Epithelial cell of esophagus (primary cell): ENCODE data around the gene SEMA5A.

Source experiments
- DNase-seq: peaks from one replicate; pipeline ENCODE4 v3.0.0; 2010; ENCODE audit warnings: low read depth
- H3K4me3 ChIP-seq: 2 replicates; pipeline ENCODE4 v1.5.1; 2011; ENCODE audit warnings: mild to moderate bottlenecking, low read length, control low read depth
- TF ChIP-seq, protein P1 (sequence below): IDR thresholded peaks from 2 replicates; pipeline ENCODE4 v1.5.1; 2011; ENCODE audit warnings: low read depth, mild to moderate bottlenecking, low read length, control low read depth, inconsistent platforms; ENCODE audit not compliant: insufficient read depth; ENCODE audit errors: missing control alignments

SEMA5A gene

DNA sequence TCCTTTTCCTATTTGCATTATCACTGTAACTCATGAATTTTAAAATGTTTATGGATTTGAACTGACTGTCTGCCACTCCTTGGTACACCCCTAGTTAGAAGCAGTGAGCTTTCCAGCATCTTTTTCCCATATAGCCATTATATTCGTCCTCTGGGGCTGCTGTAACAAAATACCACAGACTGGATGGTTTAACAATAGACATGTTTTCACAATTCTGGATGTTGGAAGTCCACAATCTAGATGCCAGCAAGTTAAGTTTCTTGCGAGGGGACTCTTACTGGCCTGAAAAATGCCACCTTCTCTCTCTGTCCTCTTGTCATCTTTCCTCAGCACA, 530.0 kb downstream of the SEMA5A start:
- DNase-seq = no peak
- H3K4me3 ChIP-seq = no peak overlapping the region
- TF ChIP-seq, protein P1, sequence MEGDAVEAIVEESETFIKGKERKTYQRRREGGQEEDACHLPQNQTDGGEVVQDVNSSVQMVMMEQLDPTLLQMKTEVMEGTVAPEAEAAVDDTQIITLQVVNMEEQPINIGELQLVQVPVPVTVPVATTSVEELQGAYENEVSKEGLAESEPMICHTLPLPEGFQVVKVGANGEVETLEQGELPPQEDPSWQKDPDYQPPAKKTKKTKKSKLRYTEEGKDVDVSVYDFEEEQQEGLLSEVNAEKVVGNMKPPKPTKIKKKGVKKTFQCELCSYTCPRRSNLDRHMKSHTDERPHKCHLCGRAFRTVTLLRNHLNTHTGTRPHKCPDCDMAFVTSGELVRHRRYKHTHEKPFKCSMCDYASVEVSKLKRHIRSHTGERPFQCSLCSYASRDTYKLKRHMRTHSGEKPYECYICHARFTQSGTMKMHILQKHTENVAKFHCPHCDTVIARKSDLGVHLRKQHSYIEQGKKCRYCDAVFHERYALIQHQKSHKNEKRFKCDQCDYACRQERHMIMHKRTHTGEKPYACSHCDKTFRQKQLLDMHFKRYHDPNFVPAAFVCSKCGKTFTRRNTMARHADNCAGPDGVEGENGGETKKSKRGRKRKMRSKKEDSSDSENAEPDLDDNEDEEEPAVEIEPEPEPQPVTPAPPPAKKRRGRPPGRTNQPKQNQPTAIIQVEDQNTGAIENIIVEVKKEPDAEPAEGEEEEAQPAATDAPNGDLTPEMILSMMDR = no peak

DNA sequence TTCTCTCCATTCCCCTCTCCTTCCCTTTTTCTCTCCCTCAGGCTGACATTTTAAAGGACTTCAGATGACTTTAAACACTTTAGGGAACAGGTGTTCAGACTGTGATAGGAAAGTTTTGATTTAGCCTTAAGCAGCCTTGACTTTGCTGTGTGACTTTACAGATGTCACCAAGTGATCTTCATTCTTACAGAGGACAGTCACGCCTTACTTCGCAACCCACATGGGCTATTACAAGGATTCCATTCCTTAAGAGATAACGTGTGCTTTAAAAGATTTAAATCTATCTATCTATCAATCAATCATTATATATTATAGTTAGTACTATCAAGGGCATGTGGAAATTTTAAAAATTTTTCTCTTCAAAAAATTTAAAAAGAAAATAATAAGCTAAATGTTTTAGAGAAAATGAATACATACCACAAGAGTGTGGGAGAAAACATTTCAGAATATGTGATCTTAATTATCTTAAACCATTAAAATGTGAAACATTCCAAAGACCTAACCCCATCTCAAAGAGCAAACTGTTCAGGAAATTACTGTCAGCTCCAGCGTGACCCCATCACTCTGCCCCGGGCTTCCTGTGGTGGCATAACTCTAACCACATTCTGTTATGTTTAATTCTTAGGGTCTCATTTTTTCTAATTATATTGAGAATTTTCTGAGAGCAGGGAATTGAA, 530.5 kb downstream of the SEMA5A start:
- no peak for DNase-seq
- TF ChIP-seq, protein P1 = no peak
- H3K4me3 ChIP-seq = no peak overlapping the region

DNA sequence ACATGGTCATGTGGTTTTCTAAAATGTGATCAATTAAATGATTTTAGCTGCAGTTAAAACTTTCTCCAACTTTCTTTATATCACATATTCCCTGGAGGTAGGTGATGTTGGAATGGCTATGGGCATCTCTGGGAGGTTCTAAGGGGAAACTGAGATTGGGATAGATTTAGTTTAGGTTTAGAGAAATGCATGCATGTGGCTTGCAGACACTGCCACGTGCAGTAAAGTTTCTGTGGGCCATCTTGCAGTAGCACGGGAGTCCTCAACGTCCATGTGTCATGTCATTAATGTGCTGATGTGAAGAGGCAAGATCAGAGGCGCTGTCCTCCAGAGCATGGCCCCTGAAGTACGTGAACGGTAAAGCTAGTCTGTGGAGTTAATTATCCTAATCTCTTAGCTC, 532.7 kb downstream of the SEMA5A start:
- no peak for DNase-seq
- H3K4me3 ChIP-seq = no peak overlapping the region
- TF ChIP-seq, protein P1 = no peak

DNA sequence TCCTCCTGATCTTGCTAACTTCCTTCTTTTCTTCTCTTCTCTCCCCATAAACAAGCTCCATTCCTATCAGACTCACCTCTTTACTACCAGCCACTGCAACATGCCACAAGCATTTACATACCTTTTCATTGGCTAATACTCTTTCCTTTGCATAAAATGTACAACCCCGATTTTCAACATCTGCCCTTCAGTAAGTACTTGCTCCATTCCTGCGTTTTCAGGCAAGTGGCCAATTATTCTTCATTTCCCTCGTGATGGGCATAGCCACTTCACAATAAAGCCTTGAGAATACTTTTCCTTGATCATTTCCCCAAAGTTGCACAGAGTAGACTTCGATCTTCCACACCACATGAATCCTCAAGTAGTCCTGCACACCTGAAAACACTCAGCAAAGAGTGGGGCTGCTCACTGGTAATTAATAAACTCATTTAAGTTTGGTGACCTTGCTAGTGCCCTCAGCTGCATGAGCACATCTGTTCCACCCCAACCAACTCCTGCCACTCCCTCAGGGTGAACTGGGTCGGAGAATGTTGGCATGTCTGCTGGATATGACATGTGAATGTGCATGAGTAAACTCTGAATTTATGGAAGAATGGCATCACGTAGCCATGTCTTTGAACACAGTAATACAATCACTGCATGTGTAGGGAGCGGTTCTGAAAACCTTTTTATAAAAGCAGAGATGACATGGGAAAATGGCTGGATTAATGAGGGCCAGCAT, 535.8 kb downstream of the SEMA5A start:
- peak; percentile 18 for DNase-seq
- TF ChIP-seq, protein P1 = no peak
- no peak overlapping the region for H3K4me3 ChIP-seq

DNA sequence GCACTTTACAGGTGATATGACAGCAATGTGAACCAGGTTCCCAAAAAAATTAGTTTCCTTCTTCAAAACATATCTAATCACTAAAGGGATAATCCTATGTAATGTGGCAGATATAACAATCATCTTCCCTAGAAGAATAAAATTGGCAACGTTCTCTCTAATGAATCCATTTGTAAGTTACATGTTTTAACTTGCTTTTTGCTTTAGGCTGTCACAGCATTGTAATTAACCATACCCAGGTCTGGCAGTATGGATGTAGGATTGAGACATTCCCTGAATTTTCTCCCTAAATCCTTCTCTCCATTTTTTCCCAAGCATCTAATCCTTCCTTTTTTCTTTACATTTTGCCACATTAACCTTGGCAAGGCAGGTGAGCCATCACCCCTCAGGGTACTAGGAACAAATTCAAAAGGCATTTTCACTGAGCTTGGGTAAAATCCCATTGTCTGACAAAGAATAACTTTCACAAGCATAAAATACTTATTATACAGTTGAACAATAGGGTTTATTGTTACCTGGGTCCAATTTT, 548.3 kb downstream of the SEMA5A start:
- TF ChIP-seq, protein P1 = no peak
- peak; percentile 78 for DNase-seq
- H3K4me3 ChIP-seq = no peak overlapping the region

DNA sequence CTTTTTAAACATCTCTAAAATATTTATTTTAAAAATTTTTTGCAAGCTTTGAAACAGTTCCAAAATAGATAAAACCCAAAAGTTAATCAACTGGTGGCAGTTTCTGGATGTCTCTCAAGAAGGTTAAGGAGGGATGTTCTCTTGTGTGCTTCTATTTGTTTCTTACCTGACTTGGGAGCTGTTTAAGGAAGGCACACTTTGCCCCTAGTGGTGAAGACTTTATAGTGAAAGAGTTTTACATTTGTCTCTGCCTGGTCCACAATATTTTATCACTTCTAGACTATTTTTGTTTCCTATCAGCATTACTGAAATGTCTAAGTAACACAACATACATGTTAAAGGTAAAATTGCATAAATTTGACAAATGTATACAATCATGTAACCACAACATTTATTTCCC, 552.8 kb downstream of the SEMA5A start:
- DNase-seq = peak; percentile 47
- H3K4me3 ChIP-seq = no peak overlapping the region
- TF ChIP-seq, protein P1 = peak; percentile 65
